Adipose tissue (tissue), 3 donors: ENCODE results near the gene GNPAT. TPM values are rescaled to one million over a fixed set of nuclear protein-coding genes. Genes with fewer than 3 reads are reported as not detected.

Experiments
- polyA plus RNA-seq, 3 donors: library from polyadenylated mRNA; stranded (reverse); fragments of 200-250 nt; gene quantifications; one replicate each; pipeline ENCODE4 v1.2.3, GENCODE V29; 2013
- donor health status: healthy with polysubstance abuse.
- donor health status: Bipolar disorder and iron deficiency.
- donor health status: healthy.

GNPAT gene
- polyA plus RNA-seq, 3 donors: 25.1 to 33.9 (median 26.5) TPM

Other genes starting within 250 kb of the GNPAT start
- 100 to 1,000 TPM in 1 of 3 donors, 10 to 100 TPM in 2; 14.8 to 148 (median 61.2) TPM for gene FAM89A, start 201.0 kb upstream of the GNPAT start, polyA plus RNA-seq
- gene TRIM67, start 79.2 kb upstream of the GNPAT start, polyA plus RNA-seq: under 1 TPM; 0.02 to 0.11 (median 0.03) TPM
- gene EXOC8, start 96.6 kb downstream of the GNPAT start, polyA plus RNA-seq: 1 to 10 TPM; 2.9 to 5.3 (median 3.7) TPM
- 1 to 10 TPM; 1.5 to 6.3 (median 4.1) TPM for gene SPRTN, start 97.1 kb downstream of the GNPAT start, polyA plus RNA-seq
- 10 to 100 TPM; 13.1 to 23.5 (median 20.5) TPM for gene EGLN1, start 181.1 kb downstream of the GNPAT start, polyA plus RNA-seq